AG10803 (cell line): ENCODE measurements around the gene C10orf88.
A peak's percentile ranks its signal among the peaks of the same experiment; 100 is the strongest.
"Not testable (repeated sequence)": the region's sequence is repeated elsewhere in the genome, so short reads cannot be mapped to it uniquely, and the experiment has no call there.

Source experiments
- DNase-seq: peaks from one replicate; pipeline ENCODE4 v3.0.0; 2010; ENCODE audit warnings: low read depth
- H3K4me3 ChIP-seq: 2 replicates; pipeline ENCODE4 v1.5.1; 2011; ENCODE audit warnings: mild to moderate bottlenecking, low read length, control low read depth
- TF ChIP-seq, protein P1 (sequence below): conservative IDR thresholded peaks from 2 replicates; pipeline ENCODE4 v1.5.1; 2011; ENCODE audit warnings: mild to moderate bottlenecking, low read length, control low read depth, inconsistent platforms

The C10orf88 gene

DNA sequence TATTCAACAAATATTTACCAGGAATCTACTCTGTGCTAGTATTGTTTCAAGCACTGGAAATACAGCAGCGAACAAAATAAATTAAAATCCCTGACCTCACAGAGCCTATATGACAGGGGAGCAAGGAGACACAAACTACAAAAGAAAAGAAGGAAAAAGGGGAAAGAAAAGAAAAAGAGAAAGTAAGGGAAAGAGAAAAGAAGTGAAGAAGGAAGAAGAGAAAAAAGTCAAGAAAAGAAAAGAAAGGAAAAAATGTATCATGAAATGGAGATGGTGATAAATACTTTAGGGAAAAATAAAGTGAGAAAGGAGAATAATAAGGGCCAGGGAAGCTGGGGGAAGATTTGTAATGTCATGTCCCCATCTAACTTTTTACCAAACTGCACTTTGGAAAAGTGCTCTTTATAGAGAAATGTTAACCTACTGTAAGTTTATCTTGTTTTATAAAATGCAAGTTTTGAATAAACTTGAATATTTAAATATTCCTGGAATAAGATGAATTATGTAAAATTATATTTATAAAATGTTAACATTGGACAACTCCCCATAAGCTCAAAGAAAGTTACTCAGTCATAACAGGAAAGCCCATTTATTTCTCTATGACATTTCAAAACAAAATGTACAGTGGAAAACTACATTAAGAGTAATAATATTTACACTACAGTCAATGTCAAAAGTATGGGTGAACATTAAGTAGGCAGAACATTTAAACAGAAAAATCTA is 14.7 kb downstream of the C10orf88 start:
- no peak for DNase-seq
- H3K4me3 ChIP-seq: no peak overlapping the region
- TF ChIP-seq, protein P1, sequence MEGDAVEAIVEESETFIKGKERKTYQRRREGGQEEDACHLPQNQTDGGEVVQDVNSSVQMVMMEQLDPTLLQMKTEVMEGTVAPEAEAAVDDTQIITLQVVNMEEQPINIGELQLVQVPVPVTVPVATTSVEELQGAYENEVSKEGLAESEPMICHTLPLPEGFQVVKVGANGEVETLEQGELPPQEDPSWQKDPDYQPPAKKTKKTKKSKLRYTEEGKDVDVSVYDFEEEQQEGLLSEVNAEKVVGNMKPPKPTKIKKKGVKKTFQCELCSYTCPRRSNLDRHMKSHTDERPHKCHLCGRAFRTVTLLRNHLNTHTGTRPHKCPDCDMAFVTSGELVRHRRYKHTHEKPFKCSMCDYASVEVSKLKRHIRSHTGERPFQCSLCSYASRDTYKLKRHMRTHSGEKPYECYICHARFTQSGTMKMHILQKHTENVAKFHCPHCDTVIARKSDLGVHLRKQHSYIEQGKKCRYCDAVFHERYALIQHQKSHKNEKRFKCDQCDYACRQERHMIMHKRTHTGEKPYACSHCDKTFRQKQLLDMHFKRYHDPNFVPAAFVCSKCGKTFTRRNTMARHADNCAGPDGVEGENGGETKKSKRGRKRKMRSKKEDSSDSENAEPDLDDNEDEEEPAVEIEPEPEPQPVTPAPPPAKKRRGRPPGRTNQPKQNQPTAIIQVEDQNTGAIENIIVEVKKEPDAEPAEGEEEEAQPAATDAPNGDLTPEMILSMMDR: no peak

DNA sequence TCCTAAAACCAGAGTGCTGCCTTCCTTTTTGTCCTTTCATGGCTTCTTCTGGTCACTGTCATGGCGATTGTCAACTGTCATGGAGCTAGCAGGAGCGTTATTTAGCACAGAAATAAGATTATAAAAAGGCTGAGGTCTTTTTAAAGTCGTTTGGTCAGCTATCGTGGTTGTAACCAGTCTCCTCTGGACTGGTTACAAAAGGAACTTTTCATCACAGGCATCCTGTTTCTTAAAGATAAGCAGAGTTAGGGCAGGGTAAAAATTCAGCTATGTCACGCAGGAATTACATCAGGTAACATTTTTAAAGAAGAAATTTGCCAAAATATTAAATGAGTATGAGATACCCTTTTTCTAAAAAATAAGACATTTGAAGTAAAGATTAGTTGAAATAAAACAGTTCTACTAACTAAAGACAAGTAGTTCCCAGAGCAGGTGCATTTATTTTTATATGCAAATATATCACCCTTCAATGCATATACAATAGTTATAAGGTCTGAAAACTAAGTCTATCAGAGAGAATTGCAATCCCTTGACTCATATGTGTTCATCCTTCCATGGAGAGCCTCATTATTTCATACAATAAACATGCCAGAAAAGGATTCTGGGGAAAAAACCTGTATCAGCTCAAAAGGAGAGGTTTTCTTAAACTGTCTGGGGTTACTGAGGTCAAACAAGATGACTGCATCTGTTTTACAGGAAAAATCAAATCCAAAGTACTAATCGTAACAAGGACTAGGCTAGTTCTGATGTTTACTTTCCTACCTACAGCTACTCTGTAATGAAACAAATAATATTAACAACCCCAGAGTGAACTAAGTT is 22.7 kb downstream of the C10orf88 start:
- TF ChIP-seq, protein P1: no peak
- no peak for DNase-seq
- H3K4me3 ChIP-seq: no peak overlapping the region

DNA sequence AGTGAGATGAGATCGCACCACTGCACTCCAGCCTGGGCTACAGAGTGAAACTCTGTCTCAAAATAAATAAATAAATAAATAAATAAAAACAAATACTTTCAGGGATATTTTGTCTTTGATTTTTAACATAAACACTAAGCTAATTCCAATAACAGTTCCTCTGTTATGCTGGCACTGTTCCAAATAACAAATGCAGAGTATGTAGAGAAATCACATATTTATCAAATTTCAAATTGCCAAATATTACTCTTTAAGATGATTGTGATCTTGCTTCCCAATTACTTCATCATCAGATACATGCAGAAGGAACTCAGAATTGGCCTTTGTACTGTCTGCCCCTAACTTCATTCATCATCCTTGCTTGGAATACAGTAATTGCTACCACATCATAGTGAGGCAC is 23.9 kb downstream of the C10orf88 start:
- TF ChIP-seq, protein P1: no peak
- no peak for DNase-seq
- H3K4me3 ChIP-seq: no peak overlapping the region

DNA sequence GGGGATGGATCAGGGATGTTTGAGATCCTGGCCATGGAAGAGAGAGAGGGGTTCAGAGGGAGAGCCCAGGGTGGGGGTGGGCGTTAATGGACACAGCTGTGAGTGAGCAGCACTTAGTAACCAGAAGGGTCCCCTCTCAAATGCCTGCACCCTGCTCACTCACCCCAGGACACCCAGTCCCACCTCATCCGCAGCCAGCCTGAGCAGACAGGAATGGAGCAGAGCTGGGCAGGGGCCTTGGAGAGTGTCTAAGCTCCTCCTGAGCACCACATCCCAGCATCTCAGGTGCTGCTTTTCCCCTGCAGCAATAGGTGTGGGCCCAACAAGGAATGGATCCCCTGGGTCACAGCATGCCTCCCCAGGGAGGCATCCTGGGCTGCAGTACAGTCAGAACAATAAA is 38.3 kb downstream of the C10orf88 start:
- TF ChIP-seq, protein P1: no peak
- H3K4me3 ChIP-seq: no peak overlapping the region
- DNase-seq: no peak

DNA sequence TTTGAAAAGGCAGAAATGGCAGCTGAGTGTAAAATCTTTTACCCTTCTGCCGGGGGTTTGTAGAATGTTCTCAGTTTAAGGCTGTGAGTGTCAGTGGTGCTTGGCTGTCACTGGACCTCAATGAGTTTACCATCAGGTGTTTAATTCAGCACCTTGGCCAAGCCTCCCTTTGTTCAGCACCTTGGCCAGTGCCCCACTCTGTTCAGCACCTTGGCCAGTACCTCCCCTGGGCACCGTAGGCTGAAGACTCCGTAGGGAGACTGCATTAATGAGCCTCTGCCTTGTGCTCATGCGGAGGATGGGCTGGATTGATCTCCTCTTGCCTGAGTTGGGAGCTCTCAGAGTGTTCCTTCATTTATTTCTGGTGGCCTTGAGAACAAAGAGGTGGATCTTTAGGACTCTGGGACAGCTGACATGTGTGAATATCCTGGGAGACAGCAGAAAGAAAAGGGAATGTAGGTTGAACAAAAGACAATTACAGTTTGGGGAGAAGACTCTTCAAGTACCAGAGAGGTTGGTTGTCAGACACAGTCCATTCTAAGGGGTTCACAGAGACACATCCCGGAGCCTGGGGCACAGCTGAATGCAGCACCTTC is 42.0 kb downstream of the C10orf88 start:
- DNase-seq: peak; percentile 28
- TF ChIP-seq, protein P1: no peak
- H3K4me3 ChIP-seq: no peak overlapping the region

DNA sequence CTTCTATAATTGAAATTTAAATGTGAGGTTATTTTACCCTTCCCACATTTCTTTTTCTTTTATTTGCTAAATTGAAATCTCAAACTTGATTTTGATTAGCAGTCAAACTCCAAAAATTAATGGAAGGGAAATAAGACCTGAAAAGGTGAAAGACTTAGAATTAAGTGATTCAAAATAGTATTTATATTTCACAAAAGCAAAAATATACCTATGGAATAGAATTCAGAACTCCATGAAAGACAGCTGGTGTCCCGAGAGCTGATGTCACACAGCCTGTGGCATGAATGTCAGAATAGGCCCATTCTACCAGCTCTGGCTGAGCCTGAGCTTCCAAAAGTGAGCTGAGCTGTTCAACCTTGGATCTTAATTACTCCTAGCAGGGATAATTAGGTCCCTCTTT is 43.7 kb downstream of the C10orf88 start, which contains the start of gene FAM24A:
FAM24A (plus strand) TSS at position 301 of the 400 bp plus-strand sequence. CDS start 1,025 bp downstream, outside the sequence.
- H3K4me3 ChIP-seq: no peak within 1 kb of the TSS
- TF ChIP-seq, protein P1: no peak
- no peak for DNase-seq

DNA sequence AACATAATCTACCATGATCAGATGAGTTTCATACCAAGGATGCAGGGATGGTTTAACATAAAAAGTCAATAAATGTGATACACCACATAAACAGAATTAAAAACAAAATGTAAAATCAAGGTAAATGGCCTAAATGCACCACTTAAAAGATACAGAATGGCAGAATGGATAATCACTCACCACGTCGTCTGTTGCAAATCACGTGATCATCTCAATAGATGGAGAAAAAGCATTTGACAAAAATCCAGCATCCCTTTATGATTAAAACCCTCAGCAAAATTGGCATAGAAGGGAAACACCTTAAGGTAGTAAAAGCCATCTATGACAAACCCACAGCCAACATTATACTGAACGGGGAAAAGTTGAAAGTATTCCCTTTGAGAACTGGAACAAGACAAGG is 50.2 kb downstream of the C10orf88 start:
- not testable (repeated sequence) for H3K4me3 ChIP-seq, DNase-seq
